ENCODE results near the gene NCOA3. TPM values are rescaled to one million over a fixed set of nuclear protein-coding genes. Genes with fewer than 3 reads are reported as not detected.

Gene NCOA3
- total RNA-seq, 1 experiment from 2014 or later: 23.3 TPM

GRCh38 chr20:47515843-47516242 lies 14.2 kb downstream of the NCOA3 start:
- Histone ChIP-seq H4K8ac (replicated peaks; ENCODE audit: insufficient read length, low read depth, low read length) (no peak overlapping the region), H3K23me2 (ENCODE audit: insufficient read length, low read depth, low read length, poor library complexity, severe bottlenecking) (no peaks in the 10 kb centered on the region), H3K27ac (ENCODE audit: insufficient read length, low read depth, low read length) (no peak overlapping the region), H2AFZ (ENCODE audit: low read length) (no peak overlapping the region), H3K14ac (ENCODE audit: insufficient read depth, low read length) (no peak overlapping the region), H3K9ac (ENCODE audit: extremely low read depth, insufficient read length, low read length) (no peak overlapping the region), H2BK15ac (ENCODE audit: low read depth, low read length) (no peak overlapping the region), H3K56ac (ENCODE audit: insufficient read length, low read depth, low read length) (no peak overlapping the region), H2AK5ac (ENCODE audit: insufficient read length, low read length) (no peak overlapping the region), H3T11ph (ENCODE audit: low read length) (no peak overlapping the region), H3K4ac (ENCODE audit: low read depth, low read length) (no peak overlapping the region), H2BK12ac (ENCODE audit: insufficient read length, low read depth, low read length) (no peak overlapping the region), H3K79me2 (ENCODE audit: insufficient read depth, low read length) (peaks cover 10% of the 10 kb centered on the region; the same call in 1 of the 2 replicates), H3K27me3 (ENCODE audit: insufficient read depth, low read length) (no peaks in the 10 kb centered on the region), H3K4me1 (ENCODE audit: insufficient read depth, low read length) (no peaks in the 10 kb centered on the region), H3K79me1 (ENCODE audit: insufficient read depth, low read depth, low read length, poor library complexity, severe bottlenecking) (peaks cover 10% of the 10 kb centered on the region), H2BK20ac (ENCODE audit: low read depth, low read length, poor library complexity, severe bottlenecking) (no peak overlapping the region), H4K5ac (ENCODE audit: insufficient read length, low read depth, low read length) (no peak overlapping the region), H4K20me1 (ENCODE audit: control insufficient read depth, insufficient read depth, insufficient read length) (no peaks in the 10 kb centered on the region), H3K18ac (ENCODE audit: insufficient read length, low read depth, low read length) (no peak overlapping the region), H3K23ac (ENCODE audit: insufficient read length, low read depth, low read length) (no peak overlapping the region), H2BK5ac (ENCODE audit: insufficient read length, low read length) (no peak overlapping the region), H4K91ac (ENCODE audit: insufficient read length, low read depth, low read length) (no peak overlapping the region), H2BK120ac (ENCODE audit: low read depth, low read length, poor library complexity, severe bottlenecking) (no peak overlapping the region), H3K9me3 (ENCODE audit: control insufficient read depth, low read depth, low read length) (no peaks in the 10 kb centered on the region), H3K4me2 (ENCODE audit: insufficient read depth, insufficient read length, low read length) (no peak overlapping the region)
- H3K27ac Mint-ChIP-seq: peak overlapping the region in 2 of 3 experiments; percentile 7 to 18; a peak in 1 of 7 replicates
- H3K27me3 Mint-ChIP-seq (ENCODE audit: low read depth): no peaks in the 10 kb centered on the region
- peaks cover 12 to 16% (median 14%) of the 10 kb centered on the region in 3 experiments for H3K36me3 Mint-ChIP-seq (ENCODE audit: insufficient read depth in 1 of 3, low read depth in 3 of 3)
- no peak overlapping the region for H3K4me3 Mint-ChIP-seq
- peaks cover 10 to 18% of the 10 kb centered on the region in 2 experiments for H3K4me1 Mint-ChIP-seq
- WGBS (ENCODE audit: extremely low coverage, insufficient read length, low lambda C conversion rate): no CpG with 5 or more reads among the region's 1 CpG
- H3K9me3 Mint-ChIP-seq: peaks cover 3 to 12% of the 10 kb centered on the region in 2 experiments; a peak in 4 of 5 replicates
- TF ChIP-seq CTCF (conservative IDR thresholded peaks at IDR 0.05): no peak
- DNase-seq: no peak

Measured in H9 (cell line).